WTC11 (cell line): ENCODE results near the gene NCOA3. TPM values are rescaled to one million over a fixed set of nuclear protein-coding genes. Genes with fewer than 3 reads are reported as not detected.

Experiments
- ATAC-seq: fragments of 200-7000 bp; cut with Tn5 transposase; 2 replicates; pipeline ENCODE4 v1.10.0; 2021; ENCODE audit warnings: mild to moderate bottlenecking, moderate library complexity
- CTCF ChIA-PET: fragments of 300-600 bp; sonication (Branson Sonifier 250); formaldehyde crosslinking; loops from one replicate; lab custom pipeline; 2021; ENCODE audit warnings: antibody characterized with exemption; lab: Charles Lee
- POLR2A ChIA-PET: fragments of 350-600 bp; sonication (Branson Sonifier 250); formaldehyde crosslinking; loops from one replicate; lab custom pipeline; 2021; ENCODE audit warnings: antibody characterized with exemption; lab: Charles Lee
- DNase-seq: peaks from one replicate; pipeline ENCODE4 v3.0.0; 2021; ENCODE audit warnings: low spot score
- H3K27ac Mint-ChIP-seq: 2 replicates; pipeline ENCODE4 v1.8.0; 2021; ENCODE audit warnings: mixed read lengths
- H3K27me3 Mint-ChIP-seq: 2 replicates; pipeline ENCODE4 v1.8.0; 2021; ENCODE audit warnings: low read depth, mild to moderate bottlenecking, moderate library complexity, mixed read lengths
- H3K36me3 Mint-ChIP-seq: 2 replicates; pipeline ENCODE4 v1.8.0; 2021; ENCODE audit warnings: mixed read lengths
- H3K4me1 Mint-ChIP-seq: 2 replicates; pipeline ENCODE4 v1.8.0; 2022; ENCODE audit warnings: mixed read lengths
- H3K4me3 Mint-ChIP-seq: 2 replicates; pipeline ENCODE4 v1.8.0; 2021; ENCODE audit warnings: mild to moderate bottlenecking, moderate library complexity, mixed read lengths
- H3K9me3 Mint-ChIP-seq: 2 replicates; pipeline ENCODE4 v1.8.0; 2021; ENCODE audit warnings: mixed read lengths
- ATF1 ChIP-seq: sonication (generic); formaldehyde crosslinking; IDR thresholded peaks from 2 replicates; pipeline ENCODE4 v1.8.1; 2023; ENCODE audit warnings: mild to moderate bottlenecking, moderate library complexity, missing genetic modification reagents
- EMX1 ChIP-seq: fragments of 250-450 bp; sonication (Bioruptor Pico); IDR thresholded peaks from 2 replicates; pipeline ENCODE4 v1.8.0; 2021; ENCODE audit warnings: mild to moderate bottlenecking
- ESRRA ChIP-seq: sonication (generic); formaldehyde crosslinking; IDR thresholded peaks from 2 replicates; pipeline ENCODE4 v1.8.1; 2022; ENCODE audit warnings: mild to moderate bottlenecking, missing genetic modification reagents, borderline replicate concordance
- SOX15 ChIP-seq: fragments of 250-450 bp; sonication (Bioruptor Pico); IDR thresholded peaks from 2 replicates; pipeline ENCODE4 v1.9.0; 2021; ENCODE audit warnings: mild to moderate bottlenecking
- USF1 ChIP-seq: sonication (generic); formaldehyde crosslinking; IDR thresholded peaks from 2 replicates; pipeline ENCODE4 v1.8.0; 2022; ENCODE audit warnings: mild to moderate bottlenecking, missing genetic modification reagents
- ZBTB21 ChIP-seq: sonication (generic); formaldehyde crosslinking; IDR thresholded peaks from 2 replicates; pipeline ENCODE4 v1.8.1; 2023; ENCODE audit warnings: mild to moderate bottlenecking, missing genetic modification reagents, borderline replicate concordance
- ZNF317 ChIP-seq: sonication (generic); formaldehyde crosslinking; IDR thresholded peaks from 2 replicates; pipeline ENCODE4 v1.8.1; 2023; ENCODE audit warnings: low read depth, mild to moderate bottlenecking, moderate library complexity, missing genetic modification reagents, borderline replicate concordance
- total RNA-seq: library from RNA; stranded (reverse); gene quantifications from 3 replicates; pipeline ENCODE4 v1.2.3, GENCODE V29; 2021
- TF ChIP-seq, protein P1 (sequence below): sonication (generic); formaldehyde crosslinking; IDR thresholded peaks from 2 replicates; pipeline ENCODE4 v1.8.0; 2023; ENCODE audit warnings: mild to moderate bottlenecking, missing genetic modification reagents
- TF ChIP-seq, protein P2 (sequence below): sonication (generic); formaldehyde crosslinking; IDR thresholded peaks from 2 replicates; pipeline ENCODE4 v1.8.1; 2023; ENCODE audit warnings: mild to moderate bottlenecking, missing genetic modification reagents, moderate library complexity
- TF ChIP-seq, protein P3 (sequence below): sonication (generic); formaldehyde crosslinking; IDR thresholded peaks from 2 replicates; pipeline ENCODE4 v1.8.0; 2023; ENCODE audit warnings: missing genetic modification reagents
- TF ChIP-seq, protein P4 (sequence below): fragments of 250-450 bp; sonication (Bioruptor Pico); conservative IDR thresholded peaks from 2 replicates; pipeline ENCODE4 v1.9.0; 2021; ENCODE audit warnings: mild to moderate bottlenecking
- TF ChIP-seq, protein P5 (sequence below): sonication (generic); formaldehyde crosslinking; IDR thresholded peaks from 2 replicates; pipeline ENCODE4 v1.8.1; 2022; ENCODE audit warnings: low read depth, missing genetic modification reagents, borderline replicate concordance

The NCOA3 gene
- total RNA-seq, 1 experiment from 2014 or later = 25.2 TPM

DNA sequence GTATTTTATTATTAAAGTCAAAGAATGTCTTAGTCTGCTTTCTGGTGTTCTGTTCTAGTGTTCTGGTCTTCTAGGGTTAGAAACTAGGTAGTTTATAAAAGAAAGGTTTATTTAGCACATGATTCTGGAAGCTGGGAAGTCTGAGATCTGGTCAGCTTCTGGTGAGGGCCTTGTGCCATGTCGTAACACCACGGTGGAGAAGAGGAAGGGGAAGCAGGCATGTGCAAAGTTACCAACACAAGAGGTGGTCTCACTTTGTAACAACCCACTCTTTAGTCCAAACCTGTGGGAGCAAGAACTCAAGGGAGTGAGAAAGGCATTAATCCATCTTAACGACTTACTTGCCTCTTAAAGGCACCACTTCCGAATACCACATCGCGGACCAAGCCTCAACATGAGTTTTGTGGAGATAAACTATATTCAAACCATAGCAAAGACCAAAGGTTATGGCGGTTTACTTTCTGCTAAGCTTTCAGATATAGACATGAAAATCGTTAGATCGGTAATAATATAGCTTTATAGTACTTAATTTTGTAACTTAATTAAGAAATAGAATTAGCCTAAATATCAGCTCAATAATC lies 99.4 kb downstream of the NCOA3 start:
- no peaks in the 10 kb centered on the region for H3K27me3 Mint-ChIP-seq
- H3K4me1 Mint-ChIP-seq = peaks cover 27% of the 10 kb centered on the region
- no peak for DNase-seq
- ChIA-PET CTCF (interaction anchor here (0.5 to 3.2 kb wide), 4 partner anchors 13 to 627 kb away, joined by 3 to 8 read pairs (median 4); no protein-coding TSS in a partner anchor), POLR2A (interaction anchor here (0.5 kb wide), 1 partner anchor 40 kb away, joined by 3 read pairs; no protein-coding TSS in a partner anchor)
- ATAC-seq = no peak
- TF ChIP-seq ZBTB21 (CRISPR knock-in tag) = no peak
- no peak for TF ChIP-seq EMX1
- H3K4me3 Mint-ChIP-seq = no peak overlapping the region
- 0 out of 2 replicates have a peak overlapping the region, but pooled peaks have one; percentile 63 for H3K27ac Mint-ChIP-seq
- peaks cover 13% of the 10 kb centered on the region for H3K9me3 Mint-ChIP-seq
- H3K36me3 Mint-ChIP-seq = peaks cover 20% of the 10 kb centered on the region

GRCh38 chr20:47603260-47603659 lies 101.6 kb downstream of the NCOA3 start:
- peaks cover 26% of the 10 kb centered on the region for H3K4me1 Mint-ChIP-seq
- CTCF ChIA-PET = no interaction called here
- POLR2A ChIA-PET = interaction anchor here (0.6 kb wide), 1 partner anchor 63 kb away, joined by 3 read pairs; no protein-coding TSS in a partner anchor

More at GRCh38 chr20:47603260-47603659, 101.6 kb downstream of the NCOA3 start:
- no peaks in the 10 kb centered on the region for H3K27me3 Mint-ChIP-seq
- H3K36me3 Mint-ChIP-seq = peaks cover 17% of the 10 kb centered on the region
- H3K27ac Mint-ChIP-seq = no peak overlapping the region
- DNase-seq (no peak), ATAC-seq (no peak)
- H3K4me3 Mint-ChIP-seq = no peak overlapping the region
- peaks cover 13% of the 10 kb centered on the region for H3K9me3 Mint-ChIP-seq
- no peak for TF ChIP-seq SOX15
- no peak for TF ChIP-seq ATF1 (CRISPR knock-in tag)
- TF ChIP-seq USF1 = no peak
- TF ChIP-seq ZNF317 = no peak
- TF ChIP-seq, protein P1, sequence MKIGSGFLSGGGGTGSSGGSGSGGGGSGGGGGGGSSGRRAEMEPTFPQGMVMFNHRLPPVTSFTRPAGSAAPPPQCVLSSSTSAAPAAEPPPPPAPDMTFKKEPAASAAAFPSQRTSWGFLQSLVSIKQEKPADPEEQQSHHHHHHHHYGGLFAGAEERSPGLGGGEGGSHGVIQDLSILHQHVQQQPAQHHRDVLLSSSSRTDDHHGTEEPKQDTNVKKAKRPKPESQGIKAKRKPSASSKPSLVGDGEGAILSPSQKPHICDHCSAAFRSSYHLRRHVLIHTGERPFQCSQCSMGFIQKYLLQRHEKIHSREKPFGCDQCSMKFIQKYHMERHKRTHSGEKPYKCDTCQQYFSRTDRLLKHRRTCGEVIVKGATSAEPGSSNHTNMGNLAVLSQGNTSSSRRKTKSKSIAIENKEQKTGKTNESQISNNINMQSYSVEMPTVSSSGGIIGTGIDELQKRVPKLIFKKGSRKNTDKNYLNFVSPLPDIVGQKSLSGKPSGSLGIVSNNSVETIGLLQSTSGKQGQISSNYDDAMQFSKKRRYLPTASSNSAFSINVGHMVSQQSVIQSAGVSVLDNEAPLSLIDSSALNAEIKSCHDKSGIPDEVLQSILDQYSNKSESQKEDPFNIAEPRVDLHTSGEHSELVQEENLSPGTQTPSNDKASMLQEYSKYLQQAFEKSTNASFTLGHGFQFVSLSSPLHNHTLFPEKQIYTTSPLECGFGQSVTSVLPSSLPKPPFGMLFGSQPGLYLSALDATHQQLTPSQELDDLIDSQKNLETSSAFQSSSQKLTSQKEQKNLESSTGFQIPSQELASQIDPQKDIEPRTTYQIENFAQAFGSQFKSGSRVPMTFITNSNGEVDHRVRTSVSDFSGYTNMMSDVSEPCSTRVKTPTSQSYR = no peak
- TF ChIP-seq, protein P2, sequence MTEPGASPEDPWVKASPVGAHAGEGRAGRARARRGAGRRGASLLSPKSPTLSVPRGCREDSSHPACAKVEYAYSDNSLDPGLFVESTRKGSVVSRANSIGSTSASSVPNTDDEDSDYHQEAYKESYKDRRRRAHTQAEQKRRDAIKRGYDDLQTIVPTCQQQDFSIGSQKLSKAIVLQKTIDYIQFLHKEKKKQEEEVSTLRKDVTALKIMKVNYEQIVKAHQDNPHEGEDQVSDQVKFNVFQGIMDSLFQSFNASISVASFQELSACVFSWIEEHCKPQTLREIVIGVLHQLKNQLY (CRISPR knock-in tag) = no peak
- TF ChIP-seq, protein P3, sequence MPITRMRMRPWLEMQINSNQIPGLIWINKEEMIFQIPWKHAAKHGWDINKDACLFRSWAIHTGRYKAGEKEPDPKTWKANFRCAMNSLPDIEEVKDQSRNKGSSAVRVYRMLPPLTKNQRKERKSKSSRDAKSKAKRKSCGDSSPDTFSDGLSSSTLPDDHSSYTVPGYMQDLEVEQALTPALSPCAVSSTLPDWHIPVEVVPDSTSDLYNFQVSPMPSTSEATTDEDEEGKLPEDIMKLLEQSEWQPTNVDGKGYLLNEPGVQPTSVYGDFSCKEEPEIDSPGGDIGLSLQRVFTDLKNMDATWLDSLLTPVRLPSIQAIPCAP (CRISPR knock-in tag) = no peak
- no peak for TF ChIP-seq ESRRA
- TF ChIP-seq, protein P4, sequence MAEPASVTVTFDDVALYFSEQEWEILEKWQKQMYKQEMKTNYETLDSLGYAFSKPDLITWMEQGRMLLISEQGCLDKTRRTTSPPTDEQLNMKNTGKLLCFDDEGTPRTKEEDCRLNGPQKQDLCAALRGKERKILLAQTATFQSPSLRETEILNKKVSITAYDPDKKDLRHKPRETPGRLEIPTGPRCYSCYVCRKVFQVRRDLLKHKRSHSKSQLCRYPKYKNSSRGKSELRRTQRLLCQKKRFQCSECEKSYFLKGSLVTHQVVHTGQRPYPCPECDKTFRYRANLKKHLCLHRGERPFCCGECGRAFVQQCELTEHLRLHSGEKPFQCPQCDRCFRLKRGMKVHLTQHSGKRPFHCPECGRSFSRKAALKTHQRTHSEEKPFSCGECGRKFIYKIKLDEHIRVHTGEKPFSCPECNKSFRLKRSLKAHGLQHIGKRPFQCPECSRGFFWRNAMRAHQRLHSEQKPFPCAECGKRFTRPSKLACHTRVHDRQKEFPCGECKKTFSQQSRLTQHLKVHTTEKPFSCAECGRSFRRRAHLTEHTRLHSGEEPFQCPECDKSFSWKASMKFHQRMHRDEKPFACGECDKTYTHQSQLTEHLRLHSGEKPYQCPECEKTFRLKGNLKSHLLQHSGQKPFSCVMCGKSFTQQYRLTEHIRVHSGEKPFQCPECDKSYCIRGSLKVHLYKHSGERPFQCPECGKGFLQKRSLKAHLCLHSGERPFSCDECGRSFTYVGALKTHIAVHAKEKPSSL = no peak
- TF ChIP-seq, protein P5, sequence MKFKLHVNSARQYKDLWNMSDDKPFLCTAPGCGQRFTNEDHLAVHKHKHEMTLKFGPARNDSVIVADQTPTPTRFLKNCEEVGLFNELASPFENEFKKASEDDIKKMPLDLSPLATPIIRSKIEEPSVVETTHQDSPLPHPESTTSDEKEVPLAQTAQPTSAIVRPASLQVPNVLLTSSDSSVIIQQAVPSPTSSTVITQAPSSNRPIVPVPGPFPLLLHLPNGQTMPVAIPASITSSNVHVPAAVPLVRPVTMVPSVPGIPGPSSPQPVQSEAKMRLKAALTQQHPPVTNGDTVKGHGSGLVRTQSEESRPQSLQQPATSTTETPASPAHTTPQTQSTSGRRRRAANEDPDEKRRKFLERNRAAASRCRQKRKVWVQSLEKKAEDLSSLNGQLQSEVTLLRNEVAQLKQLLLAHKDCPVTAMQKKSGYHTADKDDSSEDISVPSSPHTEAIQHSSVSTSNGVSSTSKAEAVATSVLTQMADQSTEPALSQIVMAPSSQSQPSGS (CRISPR knock-in tag) = no peak
